ENCODE measurements around the gene SLC2A9.

- TF ChIP-seq YY1 (IDR thresholded peaks at IDR 0.05; ENCODE audit: insufficient read depth, insufficient read length) (no peak), ZNF274 (IDR thresholded peaks at IDR 0.05; ENCODE audit: low read depth, low read length) (no peak), SUZ12 (IDR thresholded peaks at IDR 0.05; ENCODE audit: extremely low read depth, insufficient read depth, insufficient read length) (no peak)
Observed at GRCh38 chr4:9832640-9833039, 188.7 kb downstream of the SLC2A9 start.

All from NT2/D1 (cell line).